ENCODE measurements around the gene KNDC1.

Gene KNDC1

GRCh38 chr10:133160826-133161471, 930 bp downstream of the KNDC1 start:
- DNase-seq: no peak

GRCh38 chr10:133161486-133162109, 1.6 kb downstream of the KNDC1 start:
- DNase-seq: no peak

GRCh38 chr10:133162178-133162909, 2.3 kb downstream of the KNDC1 start:
- DNase-seq: peak in 44 of 56 donors; percentile 21 to 86 (median 64)

- peak in 8 of 56 donors; percentile 16 to 60 (median 44) for DNase-seq
Measured at GRCh38 chr10:133162910-133163856, 3.2 kb downstream of the KNDC1 start.

- DNase-seq: peak in 10 of 56 donors; percentile 22 to 57 (median 38)
Measured at GRCh38 chr10:133163889-133164815, 4.1 kb downstream of the KNDC1 start.

- no peak for DNase-seq
Measured at GRCh38 chr10:133164816-133165555, 5.0 kb downstream of the KNDC1 start.

GRCh38 chr10:133165556-133166503, 5.8 kb downstream of the KNDC1 start:
- DNase-seq: no peak

- no peak for DNase-seq
Measured at GRCh38 chr10:133166504-133166827, 6.4 kb downstream of the KNDC1 start.

- DNase-seq: peak in 28 of 56 donors; percentile 21 to 83 (median 62)
Measured at GRCh38 chr10:133166828-133167692, 7.0 kb downstream of the KNDC1 start.

- DNase-seq: no peak
Measured at GRCh38 chr10:133167693-133168616, 7.9 kb downstream of the KNDC1 start.

GRCh38 chr10:133168617-133169031, 8.6 kb downstream of the KNDC1 start:
- no peak for DNase-seq

GRCh38 chr10:133169173-133169947, 9.3 kb downstream of the KNDC1 start:
- no peak for DNase-seq

GRCh38 chr10:133170092-133170491, 10.1 kb downstream of the KNDC1 start:
- DNase-seq: no peak

GRCh38 chr10:133173860-133174640, 14.0 kb downstream of the KNDC1 start:
- no peak for DNase-seq
